Measurements from ENCODE around the gene KRT82. TPM values are rescaled to one million over a fixed set of nuclear protein-coding genes. Genes with fewer than 3 reads are reported as not detected.

KRT82 gene
- total RNA-seq, 1 donor from 2014 or later: not detected

- no peak overlapping the region for H3K4me3 ChIP-seq
- intact Hi-C loops (cut with DNase I): no loop called here
- DNase-seq (no peak), ATAC-seq (peak; percentile 39)
- H3K4me1 ChIP-seq: no peaks in the 10 kb centered on the region
- H3K27ac ChIP-seq: no peak overlapping the region
- no peak for TF ChIP-seq CTCF (IDR thresholded peaks at IDR 0.05)
- H3K27me3 ChIP-seq: peaks cover 6% of the 10 kb centered on the region
- no peaks in the 10 kb centered on the region for H3K9me3 ChIP-seq
- H3K36me3 ChIP-seq: no peaks in the 10 kb centered on the region
Measured at GRCh38 chr12:52351196-52352059, 54.7 kb downstream of the KRT82 start.

- peaks cover 5% of the 10 kb centered on the region for H3K4me1 ChIP-seq
- no peak for DNase-seq
- intact Hi-C loops (cut with DNase I): no loop called here
Measured at GRCh38 chr12:52350786-52351185, 55.3 kb downstream of the KRT82 start.

GRCh38 chr12:52350021-52350620, 56.0 kb downstream of the KRT82 start:
- TF ChIP-seq CTCF (IDR thresholded peaks at IDR 0.05): no peak
- intact Hi-C loops (cut with DNase I): no loop called here
- Histone ChIP-seq H3K27me3 (peaks cover 6% of the 10 kb centered on the region), H3K27ac (no peak overlapping the region), H3K9me3 (no peaks in the 10 kb centered on the region), H3K36me3 (no peaks in the 10 kb centered on the region), H3K4me1 (peaks cover 6% of the 10 kb centered on the region), H3K4me3 (no peak overlapping the region)
- ATAC-seq (no peak), DNase-seq (no peak)

More at GRCh38 chr12:52350786-52351185, 55.3 kb downstream of the KRT82 start:
- no peak for TF ChIP-seq CTCF (IDR thresholded peaks at IDR 0.05)
- no peak for ATAC-seq
- no peak overlapping the region for H3K4me3 ChIP-seq
- no peaks in the 10 kb centered on the region for H3K9me3 ChIP-seq
- no peak overlapping the region for H3K27ac ChIP-seq
- H3K36me3 ChIP-seq: no peaks in the 10 kb centered on the region
- peaks cover 6% of the 10 kb centered on the region for H3K27me3 ChIP-seq

- DNase-seq (no peak), ATAC-seq (no peak)
- intact Hi-C loops (cut with DNase I): no loop called here
- Histone ChIP-seq H3K9me3 (no peaks in the 10 kb centered on the region), H3K4me3 (no peak overlapping the region), H3K27ac (no peak overlapping the region), H3K4me1 (peaks cover 6% of the 10 kb centered on the region), H3K36me3 (no peaks in the 10 kb centered on the region), H3K27me3 (peaks cover 5% of the 10 kb centered on the region)
- no peak for TF ChIP-seq CTCF (IDR thresholded peaks at IDR 0.05)
Measured at GRCh38 chr12:52349196-52349595, 56.9 kb downstream of the KRT82 start.

GRCh38 chr12:52347551-52348510, 58.3 kb downstream of the KRT82 start:
- ATAC-seq (no peak), DNase-seq (no peak)
- intact Hi-C loops (cut with DNase I): no loop called here
- no peak for TF ChIP-seq CTCF (IDR thresholded peaks at IDR 0.05)
- no peaks in the 10 kb centered on the region for H3K9me3 ChIP-seq
- peaks cover 6% of the 10 kb centered on the region for H3K4me1 ChIP-seq
- no peak overlapping the region for H3K4me3 ChIP-seq
- no peaks in the 10 kb centered on the region for H3K27me3 ChIP-seq
- no peaks in the 10 kb centered on the region for H3K36me3 ChIP-seq
- H3K27ac ChIP-seq: no peak overlapping the region

Measured in upper lobe of right lung (tissue), 1 donor.